HepG2 (cell line): ENCODE measurements around the gene TMCC1. TPM values are rescaled to one million over a fixed set of nuclear protein-coding genes. Genes with fewer than 3 reads are reported as not detected.
A peak's percentile ranks its signal among the peaks of the same experiment; 100 is the strongest.

Experiments
- HDAC2 ChIP-seq: sonication (generic); formaldehyde crosslinking; IDR thresholded peaks from 2 replicates; pipeline ENCODE4 v1.4.0; 2020; ENCODE audit warnings: missing genetic modification reagents
- KMT2A ChIP-seq: sonication (generic); formaldehyde crosslinking; IDR thresholded peaks from 2 replicates; pipeline ENCODE4 v1.4.0; 2020; ENCODE audit warnings: missing genetic modification reagents
- SMYD3 ChIP-seq: sonication (generic); formaldehyde crosslinking; IDR thresholded peaks from 2 replicates; pipeline ENCODE4 v1.8.1; 2023; ENCODE audit warnings: mild to moderate bottlenecking, missing genetic modification reagents
- polyA plus RNA-seq, 8 experiments: library from polyadenylated mRNA; depleted of rRNA in 3 of 8; stranded (reverse) in 7 of 8; unstranded in 1 of 8; fragments of >200 nt; fragmentation: Illumina TruSeq in 4 of 8; extraction: Trizol in 4 of 8; gene quantifications; 2 replicates each; pipeline versions ENCODE4 v1.2.1 to v1.2.3, GENCODE V29; 2011 to 2016; ENCODE audit warnings: low read depth in 4 of 8, missing spikeins in 1 of 8, mixed read lengths in 1 of 8; ENCODE audit not compliant: insufficient read depth in 1 of 8
- total RNA-seq, 5 experiments: library from RNA; depleted of rRNA; stranded (reverse); fragments of >200 nt; fragmentation: Illumina TruSeq; extraction: Trizol; gene quantifications; 2 replicates each; pipeline ENCODE4 v1.2.3, GENCODE V29; 2016; ENCODE audit warnings: low read depth in 1 of 5
- TF ChIP-seq, protein P1 (sequence below), 2 experiments: fragments of 450-650 bp in 1 of 2; sonication (generic) in 1 of 2; formaldehyde crosslinking in 1 of 2; IDR thresholded peaks; 2 replicates each; pipeline versions ENCODE4 v1.6.1 to v1.8.0; 2016 to 2022; ENCODE audit warnings: antibody characterized with exemption in 1 of 2, mild to moderate bottlenecking in 1 of 2, missing genetic modification reagents in 1 of 2
- TF ChIP-seq, protein P2 (sequence below): IDR thresholded peaks from 2 replicates; pipeline ENCODE4 v1.6.1; 2016; ENCODE audit warnings: low read depth, missing genetic modification reagents, missing compliant biosample characterization
- TF ChIP-seq, protein P3 (sequence below): sonication (generic); formaldehyde crosslinking; IDR thresholded peaks from 2 replicates; pipeline ENCODE4 v1.5.0; 2020; ENCODE audit warnings: mild to moderate bottlenecking, missing genetic modification reagents, borderline replicate concordance
- TF ChIP-seq, protein P4 (sequence below): sonication (generic); formaldehyde crosslinking; IDR thresholded peaks from 2 replicates; pipeline ENCODE4 v1.8.1; 2023; ENCODE audit warnings: missing genetic modification reagents, inconsistent platforms, borderline replicate concordance

TMCC1 gene
- total and polyA plus RNA-seq, 2 of the 13 experiments (the other 11 are each of a cell fraction or from before 2014, with no cell fraction given) = 12.1 to 264 TPM

DNA sequence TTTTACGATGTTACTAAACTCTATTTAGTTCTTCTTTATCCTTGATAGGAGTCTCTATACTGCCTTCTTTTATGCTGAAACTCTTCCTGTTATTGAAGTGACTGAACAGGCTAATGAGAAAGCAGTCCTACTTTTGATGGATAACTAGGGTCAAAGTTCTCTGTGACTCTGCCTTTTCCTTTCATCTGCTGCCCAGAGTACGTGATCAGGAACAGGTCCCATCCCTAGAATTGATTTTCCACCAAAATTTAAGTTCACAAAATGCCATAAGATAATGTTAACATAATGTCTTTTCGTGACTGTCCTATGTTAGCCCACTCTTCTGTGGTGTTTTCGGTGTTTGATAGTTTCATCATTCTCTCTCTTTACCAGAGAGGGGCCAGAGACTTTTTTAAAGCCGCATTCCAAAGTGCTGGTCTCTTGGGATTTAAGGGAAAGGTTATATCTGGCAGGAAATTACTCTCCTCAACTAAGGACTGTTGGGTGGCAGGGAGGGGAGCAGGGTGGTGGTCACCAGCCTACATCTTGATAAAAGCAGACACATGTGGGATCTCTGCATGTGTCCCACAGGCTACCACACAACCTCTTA lies 236.8 kb downstream of the TMCC1 start (continued):
- TF ChIP-seq, protein P1, sequence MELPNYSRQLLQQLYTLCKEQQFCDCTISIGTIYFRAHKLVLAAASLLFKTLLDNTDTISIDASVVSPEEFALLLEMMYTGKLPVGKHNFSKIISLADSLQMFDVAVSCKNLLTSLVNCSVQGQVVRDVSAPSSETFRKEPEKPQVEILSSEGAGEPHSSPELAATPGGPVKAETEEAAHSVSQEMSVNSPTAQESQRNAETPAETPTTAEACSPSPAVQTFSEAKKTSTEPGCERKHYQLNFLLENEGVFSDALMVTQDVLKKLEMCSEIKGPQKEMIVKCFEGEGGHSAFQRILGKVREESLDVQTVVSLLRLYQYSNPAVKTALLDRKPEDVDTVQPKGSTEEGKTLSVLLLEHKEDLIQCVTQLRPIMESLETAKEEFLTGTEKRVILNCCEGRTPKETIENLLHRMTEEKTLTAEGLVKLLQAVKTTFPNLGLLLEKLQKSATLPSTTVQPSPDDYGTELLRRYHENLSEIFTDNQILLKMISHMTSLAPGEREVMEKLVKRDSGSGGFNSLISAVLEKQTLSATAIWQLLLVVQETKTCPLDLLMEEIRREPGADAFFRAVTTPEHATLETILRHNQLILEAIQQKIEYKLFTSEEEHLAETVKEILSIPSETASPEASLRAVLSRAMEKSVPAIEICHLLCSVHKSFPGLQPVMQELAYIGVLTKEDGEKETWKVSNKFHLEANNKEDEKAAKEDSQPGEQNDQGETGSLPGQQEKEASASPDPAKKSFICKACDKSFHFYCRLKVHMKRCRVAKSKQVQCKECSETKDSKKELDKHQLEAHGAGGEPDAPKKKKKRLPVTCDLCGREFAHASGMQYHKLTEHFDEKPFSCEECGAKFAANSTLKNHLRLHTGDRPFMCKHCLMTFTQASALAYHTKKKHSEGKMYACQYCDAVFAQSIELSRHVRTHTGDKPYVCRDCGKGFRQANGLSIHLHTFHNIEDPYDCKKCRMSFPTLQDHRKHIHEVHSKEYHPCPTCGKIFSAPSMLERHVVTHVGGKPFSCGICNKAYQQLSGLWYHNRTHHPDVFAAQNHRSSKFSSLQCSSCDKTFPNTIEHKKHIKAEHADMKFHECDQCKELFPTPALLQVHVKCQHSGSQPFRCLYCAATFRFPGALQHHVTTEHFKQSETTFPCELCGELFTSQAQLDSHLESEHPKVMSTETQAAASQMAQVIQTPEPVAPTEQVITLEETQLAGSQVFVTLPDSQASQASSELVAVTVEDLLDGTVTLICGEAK (IDR thresholded peaks at IDR 0.05) = no peak
- TF ChIP-seq, protein P1 (CRISPR knock-in tag; IDR thresholded peaks at IDR 0.05) = no peak; the same call in 1 of the 2 replicates
- TF ChIP-seq KMT2A (no peak), SMYD3 (no peak), HDAC2 (CRISPR knock-in tag) (peak; percentile 75)
- TF ChIP-seq, protein P2, sequence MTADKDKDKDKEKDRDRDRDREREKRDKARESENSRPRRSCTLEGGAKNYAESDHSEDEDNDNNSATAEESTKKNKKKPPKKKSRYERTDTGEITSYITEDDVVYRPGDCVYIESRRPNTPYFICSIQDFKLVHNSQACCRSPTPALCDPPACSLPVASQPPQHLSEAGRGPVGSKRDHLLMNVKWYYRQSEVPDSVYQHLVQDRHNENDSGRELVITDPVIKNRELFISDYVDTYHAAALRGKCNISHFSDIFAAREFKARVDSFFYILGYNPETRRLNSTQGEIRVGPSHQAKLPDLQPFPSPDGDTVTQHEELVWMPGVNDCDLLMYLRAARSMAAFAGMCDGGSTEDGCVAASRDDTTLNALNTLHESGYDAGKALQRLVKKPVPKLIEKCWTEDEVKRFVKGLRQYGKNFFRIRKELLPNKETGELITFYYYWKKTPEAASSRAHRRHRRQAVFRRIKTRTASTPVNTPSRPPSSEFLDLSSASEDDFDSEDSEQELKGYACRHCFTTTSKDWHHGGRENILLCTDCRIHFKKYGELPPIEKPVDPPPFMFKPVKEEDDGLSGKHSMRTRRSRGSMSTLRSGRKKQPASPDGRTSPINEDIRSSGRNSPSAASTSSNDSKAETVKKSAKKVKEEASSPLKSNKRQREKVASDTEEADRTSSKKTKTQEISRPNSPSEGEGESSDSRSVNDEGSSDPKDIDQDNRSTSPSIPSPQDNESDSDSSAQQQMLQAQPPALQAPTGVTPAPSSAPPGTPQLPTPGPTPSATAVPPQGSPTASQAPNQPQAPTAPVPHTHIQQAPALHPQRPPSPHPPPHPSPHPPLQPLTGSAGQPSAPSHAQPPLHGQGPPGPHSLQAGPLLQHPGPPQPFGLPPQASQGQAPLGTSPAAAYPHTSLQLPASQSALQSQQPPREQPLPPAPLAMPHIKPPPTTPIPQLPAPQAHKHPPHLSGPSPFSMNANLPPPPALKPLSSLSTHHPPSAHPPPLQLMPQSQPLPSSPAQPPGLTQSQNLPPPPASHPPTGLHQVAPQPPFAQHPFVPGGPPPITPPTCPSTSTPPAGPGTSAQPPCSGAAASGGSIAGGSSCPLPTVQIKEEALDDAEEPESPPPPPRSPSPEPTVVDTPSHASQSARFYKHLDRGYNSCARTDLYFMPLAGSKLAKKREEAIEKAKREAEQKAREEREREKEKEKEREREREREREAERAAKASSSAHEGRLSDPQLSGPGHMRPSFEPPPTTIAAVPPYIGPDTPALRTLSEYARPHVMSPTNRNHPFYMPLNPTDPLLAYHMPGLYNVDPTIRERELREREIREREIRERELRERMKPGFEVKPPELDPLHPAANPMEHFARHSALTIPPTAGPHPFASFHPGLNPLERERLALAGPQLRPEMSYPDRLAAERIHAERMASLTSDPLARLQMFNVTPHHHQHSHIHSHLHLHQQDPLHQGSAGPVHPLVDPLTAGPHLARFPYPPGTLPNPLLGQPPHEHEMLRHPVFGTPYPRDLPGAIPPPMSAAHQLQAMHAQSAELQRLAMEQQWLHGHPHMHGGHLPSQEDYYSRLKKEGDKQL (CRISPR knock-in tag) = no peak
- TF ChIP-seq, protein P3, sequence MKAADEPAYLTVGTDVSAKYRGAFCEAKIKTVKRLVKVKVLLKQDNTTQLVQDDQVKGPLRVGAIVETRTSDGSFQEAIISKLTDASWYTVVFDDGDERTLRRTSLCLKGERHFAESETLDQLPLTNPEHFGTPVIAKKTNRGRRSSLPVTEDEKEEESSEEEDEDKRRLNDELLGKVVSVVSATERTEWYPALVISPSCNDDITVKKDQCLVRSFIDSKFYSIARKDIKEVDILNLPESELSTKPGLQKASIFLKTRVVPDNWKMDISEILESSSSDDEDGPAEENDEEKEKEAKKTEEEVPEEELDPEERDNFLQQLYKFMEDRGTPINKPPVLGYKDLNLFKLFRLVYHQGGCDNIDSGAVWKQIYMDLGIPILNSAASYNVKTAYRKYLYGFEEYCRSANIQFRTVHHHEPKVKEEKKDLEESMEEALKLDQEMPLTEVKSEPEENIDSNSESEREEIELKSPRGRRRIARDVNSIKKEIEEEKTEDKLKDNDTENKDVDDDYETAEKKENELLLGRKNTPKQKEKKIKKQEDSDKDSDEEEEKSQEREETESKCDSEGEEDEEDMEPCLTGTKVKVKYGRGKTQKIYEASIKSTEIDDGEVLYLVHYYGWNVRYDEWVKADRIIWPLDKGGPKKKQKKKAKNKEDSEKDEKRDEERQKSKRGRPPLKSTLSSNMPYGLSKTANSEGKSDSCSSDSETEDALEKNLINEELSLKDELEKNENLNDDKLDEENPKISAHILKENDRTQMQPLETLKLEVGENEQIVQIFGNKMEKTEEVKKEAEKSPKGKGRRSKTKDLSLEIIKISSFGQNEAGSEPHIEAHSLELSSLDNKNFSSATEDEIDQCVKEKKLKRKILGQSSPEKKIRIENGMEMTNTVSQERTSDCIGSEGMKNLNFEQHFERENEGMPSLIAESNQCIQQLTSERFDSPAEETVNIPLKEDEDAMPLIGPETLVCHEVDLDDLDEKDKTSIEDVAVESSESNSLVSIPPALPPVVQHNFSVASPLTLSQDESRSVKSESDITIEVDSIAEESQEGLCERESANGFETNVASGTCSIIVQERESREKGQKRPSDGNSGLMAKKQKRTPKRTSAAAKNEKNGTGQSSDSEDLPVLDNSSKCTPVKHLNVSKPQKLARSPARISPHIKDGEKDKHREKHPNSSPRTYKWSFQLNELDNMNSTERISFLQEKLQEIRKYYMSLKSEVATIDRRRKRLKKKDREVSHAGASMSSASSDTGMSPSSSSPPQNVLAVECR (CRISPR knock-in tag) = peak; percentile 54; the same call in 1 of the 2 replicates
- TF ChIP-seq, protein P4, sequence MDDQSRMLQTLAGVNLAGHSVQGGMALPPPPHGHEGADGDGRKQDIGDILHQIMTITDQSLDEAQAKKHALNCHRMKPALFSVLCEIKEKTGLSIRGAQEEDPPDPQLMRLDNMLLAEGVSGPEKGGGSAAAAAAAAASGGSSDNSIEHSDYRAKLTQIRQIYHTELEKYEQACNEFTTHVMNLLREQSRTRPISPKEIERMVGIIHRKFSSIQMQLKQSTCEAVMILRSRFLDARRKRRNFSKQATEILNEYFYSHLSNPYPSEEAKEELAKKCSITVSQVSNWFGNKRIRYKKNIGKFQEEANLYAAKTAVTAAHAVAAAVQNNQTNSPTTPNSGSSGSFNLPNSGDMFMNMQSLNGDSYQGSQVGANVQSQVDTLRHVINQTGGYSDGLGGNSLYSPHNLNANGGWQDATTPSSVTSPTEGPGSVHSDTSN (CRISPR knock-in tag) = no peak
